Mesothelial cell of epicardium (in vitro differentiated cells): ENCODE data around the gene CIROP. TPM values are rescaled to one million over a fixed set of nuclear protein-coding genes. Genes with fewer than 3 reads are reported as not detected.

ENCODE experiments used
- DNase-seq, 2 experiments: peaks; one replicate each; pipeline ENCODE4 v3.0.0; 2021; ENCODE audit warnings: low spot score in 2 of 2; ENCODE audit not compliant: unreplicated experiment in 2 of 2
- H3K27ac Mint-ChIP-seq: 2 replicates; pipeline ENCODE4 v1.8.0; 2021; ENCODE audit warnings: mixed read lengths
- H3K27me3 Mint-ChIP-seq: 2 replicates; pipeline ENCODE4 v1.8.0; 2021; ENCODE audit warnings: low read depth, mixed read lengths
- H3K36me3 Mint-ChIP-seq: 2 replicates; pipeline ENCODE4 v1.8.0; 2021; ENCODE audit warnings: mixed read lengths
- H3K4me1 Mint-ChIP-seq: 2 replicates; pipeline ENCODE4 v1.8.0; 2021; ENCODE audit warnings: mixed read lengths
- H3K4me3 Mint-ChIP-seq: 2 replicates; pipeline ENCODE4 v1.8.0; 2021; ENCODE audit warnings: mild to moderate bottlenecking, moderate library complexity, mixed read lengths
- H3K9me3 Mint-ChIP-seq: 2 replicates; pipeline ENCODE4 v1.8.0; 2021; ENCODE audit warnings: mixed read lengths
- total RNA-seq: library from RNA; stranded (reverse); gene quantifications from 3 replicates; pipeline ENCODE4 v1.2.1, GENCODE V29; 2021
- TF ChIP-seq, protein P1 (sequence below): fragments of 200-600 bp; sonication (generic); IDR thresholded peaks from one replicate; pipeline ENCODE4 v1.5.0; 2021; ENCODE audit warnings: antibody characterized with exemption; ENCODE audit not compliant: unreplicated experiment

Gene CIROP
- total RNA-seq, 1 donor from 2014 or later, result not detected

GRCh38 chr14:23089498-23090253, 15.1 kb downstream of the CIROP start:
- Mint-ChIP-seq H3K4me3 (no peak overlapping the region), H3K36me3 (peaks cover 28% of the 10 kb centered on the region), H3K4me1 (peaks cover 9% of the 10 kb centered on the region), H3K27me3 (no peaks in the 10 kb centered on the region), H3K9me3 (no peaks in the 10 kb centered on the region), H3K27ac (no peak overlapping the region)
- TF ChIP-seq, protein P1, sequence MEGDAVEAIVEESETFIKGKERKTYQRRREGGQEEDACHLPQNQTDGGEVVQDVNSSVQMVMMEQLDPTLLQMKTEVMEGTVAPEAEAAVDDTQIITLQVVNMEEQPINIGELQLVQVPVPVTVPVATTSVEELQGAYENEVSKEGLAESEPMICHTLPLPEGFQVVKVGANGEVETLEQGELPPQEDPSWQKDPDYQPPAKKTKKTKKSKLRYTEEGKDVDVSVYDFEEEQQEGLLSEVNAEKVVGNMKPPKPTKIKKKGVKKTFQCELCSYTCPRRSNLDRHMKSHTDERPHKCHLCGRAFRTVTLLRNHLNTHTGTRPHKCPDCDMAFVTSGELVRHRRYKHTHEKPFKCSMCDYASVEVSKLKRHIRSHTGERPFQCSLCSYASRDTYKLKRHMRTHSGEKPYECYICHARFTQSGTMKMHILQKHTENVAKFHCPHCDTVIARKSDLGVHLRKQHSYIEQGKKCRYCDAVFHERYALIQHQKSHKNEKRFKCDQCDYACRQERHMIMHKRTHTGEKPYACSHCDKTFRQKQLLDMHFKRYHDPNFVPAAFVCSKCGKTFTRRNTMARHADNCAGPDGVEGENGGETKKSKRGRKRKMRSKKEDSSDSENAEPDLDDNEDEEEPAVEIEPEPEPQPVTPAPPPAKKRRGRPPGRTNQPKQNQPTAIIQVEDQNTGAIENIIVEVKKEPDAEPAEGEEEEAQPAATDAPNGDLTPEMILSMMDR, result no peak
- DNase-seq, result no peak

GRCh38 chr14:23086565-23086964, 18.2 kb downstream of the CIROP start:
- TF ChIP-seq, protein P1, result no peak
- no peak for DNase-seq
- no peak overlapping the region for H3K4me3 Mint-ChIP-seq
- peaks cover 27% of the 10 kb centered on the region for H3K36me3 Mint-ChIP-seq
- no peaks in the 10 kb centered on the region for H3K9me3 Mint-ChIP-seq
- no peaks in the 10 kb centered on the region for H3K4me1 Mint-ChIP-seq
- H3K27me3 Mint-ChIP-seq, result no peaks in the 10 kb centered on the region
- H3K27ac Mint-ChIP-seq, result no peak overlapping the region

GRCh38 chr14:23085458-23085857, 19.3 kb downstream of the CIROP start:
- Mint-ChIP-seq H3K36me3 (peaks cover 28% of the 10 kb centered on the region), H3K4me3 (no peak overlapping the region), H3K9me3 (no peaks in the 10 kb centered on the region), H3K4me1 (no peaks in the 10 kb centered on the region), H3K27ac (no peak overlapping the region), H3K27me3 (no peaks in the 10 kb centered on the region)
- TF ChIP-seq, protein P1, result no peak
- no peak for DNase-seq

DNA sequence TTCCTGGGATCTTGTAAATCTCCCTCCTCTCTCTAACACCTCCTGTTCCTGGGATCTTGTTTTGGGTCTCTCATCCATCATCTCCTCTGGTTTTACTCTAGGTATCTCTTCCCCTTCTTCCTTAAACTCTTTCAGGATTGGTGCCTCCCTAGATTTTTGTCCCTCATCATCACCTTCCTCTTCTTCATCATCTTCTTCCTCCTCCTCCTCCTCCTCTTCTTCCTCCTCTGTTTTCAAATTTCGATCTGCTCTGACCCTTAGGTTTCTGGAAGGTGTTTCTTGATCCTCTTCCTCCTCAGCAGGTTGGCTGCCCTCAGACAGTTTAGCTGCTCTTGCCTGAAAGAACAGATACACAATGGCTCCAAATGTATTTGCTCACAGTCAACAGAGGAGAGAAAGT, 24.3 kb downstream of the CIROP start:
- DNase-seq, result no peak
- Mint-ChIP-seq H3K9me3 (no peaks in the 10 kb centered on the region), H3K27ac (no peak overlapping the region), H3K4me1 (no peaks in the 10 kb centered on the region), H3K36me3 (peaks cover 30% of the 10 kb centered on the region), H3K27me3 (no peaks in the 10 kb centered on the region), H3K4me3 (no peak overlapping the region)
- TF ChIP-seq, protein P1, result no peak

DNA sequence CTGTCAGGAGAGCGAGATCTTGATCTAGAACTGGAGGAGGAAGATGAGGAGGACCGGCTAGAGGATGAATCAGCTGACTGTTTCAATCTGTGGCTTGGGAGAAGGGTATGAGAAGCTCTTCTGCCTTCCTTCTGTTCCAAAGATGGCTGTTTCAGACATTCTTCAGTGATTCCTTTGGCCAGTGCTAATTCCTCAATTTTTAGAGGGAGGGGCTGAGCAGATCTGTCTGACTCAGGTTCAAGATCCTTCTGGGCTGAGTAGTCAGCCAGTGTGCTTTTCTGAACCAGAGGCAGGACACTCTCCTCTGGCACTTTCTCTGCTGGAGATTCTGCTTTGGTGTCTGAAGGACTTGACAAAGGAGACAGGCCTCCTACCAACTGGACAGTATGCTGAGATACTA, 25.1 kb downstream of the CIROP start:
- H3K27ac Mint-ChIP-seq, result no peak overlapping the region
- peaks cover 31% of the 10 kb centered on the region for H3K36me3 Mint-ChIP-seq
- H3K4me3 Mint-ChIP-seq, result no peak overlapping the region
- DNase-seq, result no peak
- no peaks in the 10 kb centered on the region for H3K4me1 Mint-ChIP-seq
- no peaks in the 10 kb centered on the region for H3K9me3 Mint-ChIP-seq
- TF ChIP-seq, protein P1, result no peak
- H3K27me3 Mint-ChIP-seq, result no peaks in the 10 kb centered on the region
